Stimulated activated CD4-positive, alpha-beta T cell treated with anti-CD3 and anti-CD28 coated beads, Interleukin-1b, Interleukin-23, amount 100 ng/mL, for 4 hours (primary cell): Measurements from ENCODE around the gene EHD4.

Experiments used
- DNase-seq, 2 donors: peaks; one replicate each; pipeline ENCODE4 v3.0.0-alpha.2; 2020; ENCODE audit warnings: low read depth in 2 of 2

The EHD4 gene

GRCh38 chr15:41936649-41937567 is 35.4 kb downstream of the EHD4 start:
- DNase-seq: peak; percentile 60 to 73

- DNase-seq: no peak
Measured at GRCh38 chr15:41936155-41936554, 36.2 kb downstream of the EHD4 start.

- no peak for DNase-seq
Measured at GRCh38 chr15:41935566-41936020, 36.8 kb downstream of the EHD4 start.

GRCh38 chr15:41934843-41935242 is 37.5 kb downstream of the EHD4 start:
- peak; percentile 55 to 63 for DNase-seq

- DNase-seq: no peak
Measured at GRCh38 chr15:41933771-41934170, 38.6 kb downstream of the EHD4 start.

GRCh38 chr15:41933326-41933725 is 39.0 kb downstream of the EHD4 start:
- DNase-seq: no peak

- DNase-seq: no peak
Measured at GRCh38 chr15:41932511-41933289, 39.7 kb downstream of the EHD4 start.

- DNase-seq: no peak
Measured at GRCh38 chr15:41932101-41932500, 40.3 kb downstream of the EHD4 start.

GRCh38 chr15:41930867-41931222 is 41.5 kb downstream of the EHD4 start:
- DNase-seq: no peak

GRCh38 chr15:41930221-41930866 is 42.0 kb downstream of the EHD4 start:
- DNase-seq: no peak

- DNase-seq: no peak
Measured at GRCh38 chr15:41928637-41929620, 43.4 kb downstream of the EHD4 start.

- no peak for DNase-seq
Measured at GRCh38 chr15:41928100-41928499, 44.3 kb downstream of the EHD4 start.

- no peak for DNase-seq
Measured at GRCh38 chr15:41927536-41927935, 44.8 kb downstream of the EHD4 start.

GRCh38 chr15:41926185-41927056 is 45.9 kb downstream of the EHD4 start:
- no peak for DNase-seq

GRCh38 chr15:41925086-41925608 is 47.2 kb downstream of the EHD4 start:
- no peak for DNase-seq

- no peak for DNase-seq
Measured at GRCh38 chr15:41923401-41923997, 48.9 kb downstream of the EHD4 start.

GRCh38 chr15:41922353-41922752 is 50.0 kb downstream of the EHD4 start:
- DNase-seq: no peak

GRCh38 chr15:41921639-41922038 is 50.7 kb downstream of the EHD4 start:
- no peak for DNase-seq

- no peak for DNase-seq
Measured at GRCh38 chr15:41921167-41921566, 51.2 kb downstream of the EHD4 start.
